Measurements from ENCODE around the gene WNT10A.

GRCh38 chr2:218832520-218832919 is 48.1 kb upstream of the WNT10A start:
- TF ChIP-seq ZNF660 (tag by site-specific recombination; IDR thresholded peaks at IDR 0.05) (no peak), CTCF (tag by site-specific recombination; IDR thresholded peaks at IDR 0.05) (no peak), ZNF549 (tag by site-specific recombination; IDR thresholded peaks at IDR 0.05) (no peak), SP2 (tag by site-specific recombination; IDR thresholded peaks at IDR 0.05) (no peak), ZNF792 (tag by site-specific recombination; IDR thresholded peaks at IDR 0.05) (no peak), TCF7L2 (IDR thresholded peaks at IDR 0.05; ENCODE audit: borderline replicate concordance, low read depth, low read length) (no peak), ZNF423 (tag by site-specific recombination; IDR thresholded peaks at IDR 0.05) (no peak), ZNF624 (tag by site-specific recombination; IDR thresholded peaks at IDR 0.05) (no peak), ZNF560 (tag by site-specific recombination; IDR thresholded peaks at IDR 0.05; ENCODE audit: borderline replicate concordance) (no peak), HOXD13 (CRISPR knock-in tag; IDR thresholded peaks at IDR 0.05; ENCODE audit: borderline replicate concordance) (no peak), ZNF426 (tag by site-specific recombination; IDR thresholded peaks at IDR 0.05) (no peak), ZNF324 (tag by site-specific recombination; IDR thresholded peaks at IDR 0.05) (no peak), ZFHX2 (tag by site-specific recombination; conservative IDR thresholded peaks at IDR 0.05) (no peak), ZNF692 (tag by site-specific recombination; IDR thresholded peaks at IDR 0.05) (no peak)
